ENCODE measurements around the gene CLRN1.

DNA sequence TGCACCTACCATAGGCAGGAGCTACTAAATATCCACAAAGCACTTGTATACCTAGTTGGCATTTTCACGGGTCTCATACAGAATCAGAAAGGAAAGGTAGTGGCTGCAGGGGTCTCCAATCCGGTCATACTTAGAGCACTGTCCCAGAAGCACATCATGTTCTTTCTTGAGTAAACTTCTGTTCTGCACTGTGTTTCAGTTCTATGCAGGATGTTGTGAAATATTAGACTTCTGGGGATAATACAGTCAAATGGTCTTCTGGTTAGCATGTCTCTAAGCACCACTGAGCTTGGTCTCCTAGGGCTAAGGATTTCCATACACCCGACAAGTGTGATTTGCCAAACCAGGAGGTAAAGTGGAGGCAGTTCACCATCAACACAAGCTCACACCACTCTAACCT, 95.2 kb downstream of the CLRN1 start:
- TF ChIP-seq, protein P1, sequence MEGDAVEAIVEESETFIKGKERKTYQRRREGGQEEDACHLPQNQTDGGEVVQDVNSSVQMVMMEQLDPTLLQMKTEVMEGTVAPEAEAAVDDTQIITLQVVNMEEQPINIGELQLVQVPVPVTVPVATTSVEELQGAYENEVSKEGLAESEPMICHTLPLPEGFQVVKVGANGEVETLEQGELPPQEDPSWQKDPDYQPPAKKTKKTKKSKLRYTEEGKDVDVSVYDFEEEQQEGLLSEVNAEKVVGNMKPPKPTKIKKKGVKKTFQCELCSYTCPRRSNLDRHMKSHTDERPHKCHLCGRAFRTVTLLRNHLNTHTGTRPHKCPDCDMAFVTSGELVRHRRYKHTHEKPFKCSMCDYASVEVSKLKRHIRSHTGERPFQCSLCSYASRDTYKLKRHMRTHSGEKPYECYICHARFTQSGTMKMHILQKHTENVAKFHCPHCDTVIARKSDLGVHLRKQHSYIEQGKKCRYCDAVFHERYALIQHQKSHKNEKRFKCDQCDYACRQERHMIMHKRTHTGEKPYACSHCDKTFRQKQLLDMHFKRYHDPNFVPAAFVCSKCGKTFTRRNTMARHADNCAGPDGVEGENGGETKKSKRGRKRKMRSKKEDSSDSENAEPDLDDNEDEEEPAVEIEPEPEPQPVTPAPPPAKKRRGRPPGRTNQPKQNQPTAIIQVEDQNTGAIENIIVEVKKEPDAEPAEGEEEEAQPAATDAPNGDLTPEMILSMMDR (IDR thresholded peaks at IDR 0.05; ENCODE audit: insufficient read depth, low read length, poor library complexity, severe bottlenecking), result no peak
- TF ChIP-seq EZH2phosphoT487 (conservative IDR thresholded peaks at IDR 0.05; ENCODE audit: low read length), result no peak

Measured in SU-DHL-6 (cell line).